Upper lobe of left lung (tissue), 6 donors: Measurements from ENCODE around the gene GGN. TPM values are rescaled to one million over a fixed set of nuclear protein-coding genes. Genes with fewer than 3 reads are reported as not detected.
A peak's percentile ranks its signal among the peaks of the same experiment; 100 is the strongest.

Experiments
- ATAC-seq, 2 donors: fragments of 200-7000 bp; cut with Tn5 transposase; one replicate each; pipeline ENCODE4 v1.9.1; 2022; ENCODE audit warnings: mild to moderate bottlenecking in 2 of 2, moderate library complexity in 2 of 2; ENCODE audit not compliant: low FRiP score in 2 of 2
- DNase-seq, 2 donors: peaks; one replicate each; pipeline ENCODE4 v3.0.0-alpha.2; 2019 to 2020
- H3K27ac ChIP-seq, 4 donors: fragments of 200-600 bp; sonication (generic); one replicate each; pipeline ENCODE4 v1.5.1; 2016 to 2019
- H3K27me3 ChIP-seq, 4 donors: fragments of 200-600 bp; sonication (generic); one replicate each; pipeline ENCODE4 v1.5.1; 2017 to 2019
- H3K36me3 ChIP-seq, 4 donors: fragments of 200-600 bp; sonication (generic); one replicate each; pipeline ENCODE4 v1.5.1; 2016 to 2019
- H3K4me1 ChIP-seq, 4 donors: fragments of 200-600 bp; sonication (generic); one replicate each; pipeline ENCODE4 v1.5.1; 2018 to 2019
- H3K4me3 ChIP-seq, 4 donors: fragments of 200-600 bp; sonication (generic); one replicate each; pipeline ENCODE4 v1.5.1; 2017 to 2019; ENCODE audit warnings: mild to moderate bottlenecking in 2 of 4, moderate library complexity in 1 of 4
- H3K9me3 ChIP-seq, 4 donors: fragments of 200-600 bp; sonication (generic); one replicate each; pipeline ENCODE4 v1.5.1; 2018 to 2019
- CTCF ChIP-seq, 6 experiments: fragments of 450-650 bp in 4 of 6; fragments of 200-600 bp in 2 of 6; sonication (generic) in 2 of 6; IDR thresholded peaks; one replicate each; pipeline ENCODE4 v1.5.1; 2016 to 2019; ENCODE audit warnings: antibody characterized with exemption in 6 of 6
- EP300 ChIP-seq, 4 donors: sonication (generic); formaldehyde crosslinking; IDR thresholded peaks; one replicate each; pipeline ENCODE4 v1.5.1; 2017; ENCODE audit warnings: antibody characterized with exemption in 4 of 4, control low read depth in 2 of 4
- POLR2A ChIP-seq, 4 donors: fragments of 450-650 bp; IDR thresholded peaks; one replicate each; pipeline ENCODE4 v1.5.1; 2016 to 2017; ENCODE audit warnings: antibody characterized with exemption in 4 of 4, mild to moderate bottlenecking in 2 of 4
- POLR2AphosphoS5 ChIP-seq, 2 donors: sonication (generic); formaldehyde crosslinking; IDR thresholded peaks; one replicate each; pipeline ENCODE4 v1.5.1; 2017; ENCODE audit warnings: antibody characterized with exemption in 2 of 2
- WGBS, 2 donors: methylation state at CpG; one replicate each; pipeline ENCODE4 v1.1.5; 2017 to 2018; 5-methylcytosine and 5-hydroxymethylcytosine counted together
- total RNA-seq, 6 donors: library from RNA; depleted of rRNA in 4 of 6; stranded (reverse); fragments of >200 nt in 4 of 6; gene quantifications; one replicate each; pipeline versions ENCODE4 v1.1.0 to v1.2.1, GENCODE V29; 2016 to 2021
- donor health status: DM: no; HTN: no; CAD: no; lungs with moderate emphysema.
- donor health status: DM: no; HTN: yes; CAD: no; lungs with severe emphysema.

The GGN gene
- total RNA-seq, 6 donors from 2014 or later: 0.44 to 8.4 (median 0.95) TPM

- no peaks in the 10 kb centered on the region for H3K36me3 ChIP-seq
- TF ChIP-seq EP300 (IDR thresholded peaks at IDR 0.05) (no peak), POLR2AphosphoS5 (IDR thresholded peaks at IDR 0.05) (no peak), POLR2A (IDR thresholded peaks at IDR 0.05) (no peak), CTCF (IDR thresholded peaks at IDR 0.05) (no peak)
- H3K4me1 ChIP-seq: peaks cover 15 to 39% (median 19%) of the 10 kb centered on the region in 4 donors
- H3K9me3 ChIP-seq: no peaks in the 10 kb centered on the region
- no peak overlapping the region for H3K27ac ChIP-seq
- H3K4me3 ChIP-seq: no peak overlapping the region
- 63 to 69% methylated on average over 6 of the region's 6 CpGs for WGBS, 2 donors
- ATAC-seq (no peak), DNase-seq (no peak)
- peaks cover 0 to 46% (median 11%) of the 10 kb centered on the region in 4 donors for H3K27me3 ChIP-seq
These were observed 5.0 kb upstream of the GGN start for GRCh38 chr19:38392707-38393308.

GRCh38 chr19:38391911-38392464, 4.2 kb upstream of the GGN start:
- WGBS, 2 donors: 41 to 60% methylated on average over 6 to 8 of the region's 8 CpGs

GRCh38 chr19:38389957-38390924, 2.4 kb upstream of the GGN start:
- Histone ChIP-seq H3K27me3 (peaks cover 0 to 25% (median 4%) of the 10 kb centered on the region in 4 donors), H3K36me3 (peaks cover 0 to 4% (median 2%) of the 10 kb centered on the region in 4 donors), H3K4me3 (no peak overlapping the region), H3K4me1 (peaks cover 33 to 54% (median 38%) of the 10 kb centered on the region in 4 donors), H3K9me3 (no peaks in the 10 kb centered on the region), H3K27ac (no peak overlapping the region)
- no peak for TF ChIP-seq CTCF (IDR thresholded peaks at IDR 0.05)
- TF ChIP-seq POLR2AphosphoS5 (IDR thresholded peaks at IDR 0.05): no peak
- TF ChIP-seq EP300 (IDR thresholded peaks at IDR 0.05): no peak
- TF ChIP-seq POLR2A (IDR thresholded peaks at IDR 0.05): no peak
- ATAC-seq: no peak
- 41 to 42% methylated on average over 19 to 20 of the region's 22 CpGs for WGBS, 2 donors
- no peak for DNase-seq

More at GRCh38 chr19:38391911-38392464, 4.2 kb upstream of the GGN start:
- Histone ChIP-seq H3K36me3 (no peaks in the 10 kb centered on the region), H3K9me3 (no peaks in the 10 kb centered on the region), H3K27ac (no peak overlapping the region), H3K4me1 (peaks cover 22 to 47% (median 26%) of the 10 kb centered on the region in 4 donors), H3K4me3 (no peak overlapping the region), H3K27me3 (peaks cover 0 to 39% (median 11%) of the 10 kb centered on the region in 4 donors)
- TF ChIP-seq POLR2A (IDR thresholded peaks at IDR 0.05): no peak
- ATAC-seq (no peak), DNase-seq (no peak)

- Histone ChIP-seq H3K27me3 (peaks cover 0 to 20% (median 3%) of the 10 kb centered on the region in 4 donors), H3K9me3 (no peaks in the 10 kb centered on the region), H3K4me1 (peaks cover 33 to 45% (median 38%) of the 10 kb centered on the region in 4 donors), H3K36me3 (peaks cover 0 to 12% (median 4%) of the 10 kb centered on the region in 4 donors), H3K4me3 (peak overlapping the region in 3 of 4 donors; percentile 54 to 65 (median 62)), H3K27ac (peak overlapping the region in 2 of 4 donors; percentile 52 to 82)
- ATAC-seq: no peak
- TF ChIP-seq POLR2AphosphoS5 (IDR thresholded peaks at IDR 0.05): no peak
- no peak for TF ChIP-seq CTCF (IDR thresholded peaks at IDR 0.05)
- TF ChIP-seq EP300 (IDR thresholded peaks at IDR 0.05): no peak
- no peak for TF ChIP-seq POLR2A (IDR thresholded peaks at IDR 0.05)
- 10 to 12% methylated on average over 14 to 25 of the region's 28 CpGs for WGBS, 2 donors
- no peak for DNase-seq
These were observed 1.5 kb upstream of the GGN start for GRCh38 chr19:38389101-38389925.
